HG03095 (cell line): ENCODE measurements around the gene IGFBP3.

ENCODE experiments used
- ATAC-seq: cut with Tn5 transposase; IDR thresholded peaks from one replicate; pipeline ENCODE4 v1.9.1; 2021; ENCODE audit warnings: moderate library complexity; ENCODE audit not compliant: unreplicated experiment

The IGFBP3 gene

DNA sequence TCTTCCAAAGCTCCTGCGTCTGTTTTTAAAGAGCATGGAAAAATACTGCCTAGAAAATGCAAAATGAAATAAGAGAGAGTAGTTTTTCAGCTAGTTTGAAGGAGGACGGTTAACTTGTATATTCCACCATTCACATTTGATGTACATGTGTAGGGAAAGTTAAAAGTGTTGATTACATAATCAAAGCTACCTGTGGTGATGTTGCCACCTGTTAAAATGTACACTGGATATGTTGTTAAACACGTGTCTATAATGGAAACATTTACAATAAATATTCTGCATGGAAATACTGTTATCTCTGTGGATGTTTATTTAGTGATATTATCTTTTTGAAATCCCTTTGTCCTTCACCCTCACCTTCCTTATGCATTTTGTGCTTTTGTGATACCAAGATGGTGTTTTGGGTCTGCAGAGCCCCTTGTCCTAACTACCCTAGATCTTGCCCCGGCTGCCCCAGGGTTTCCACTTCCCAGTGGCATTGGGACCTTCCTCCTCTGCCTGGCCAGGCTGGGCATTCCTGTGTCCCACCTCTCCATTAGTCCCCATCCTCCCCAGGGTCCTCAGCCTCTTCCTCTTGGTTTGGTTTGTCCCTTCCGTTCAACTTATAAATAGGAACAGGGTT, 27.6 kb downstream of the IGFBP3 start:
- no peak for ATAC-seq

DNA sequence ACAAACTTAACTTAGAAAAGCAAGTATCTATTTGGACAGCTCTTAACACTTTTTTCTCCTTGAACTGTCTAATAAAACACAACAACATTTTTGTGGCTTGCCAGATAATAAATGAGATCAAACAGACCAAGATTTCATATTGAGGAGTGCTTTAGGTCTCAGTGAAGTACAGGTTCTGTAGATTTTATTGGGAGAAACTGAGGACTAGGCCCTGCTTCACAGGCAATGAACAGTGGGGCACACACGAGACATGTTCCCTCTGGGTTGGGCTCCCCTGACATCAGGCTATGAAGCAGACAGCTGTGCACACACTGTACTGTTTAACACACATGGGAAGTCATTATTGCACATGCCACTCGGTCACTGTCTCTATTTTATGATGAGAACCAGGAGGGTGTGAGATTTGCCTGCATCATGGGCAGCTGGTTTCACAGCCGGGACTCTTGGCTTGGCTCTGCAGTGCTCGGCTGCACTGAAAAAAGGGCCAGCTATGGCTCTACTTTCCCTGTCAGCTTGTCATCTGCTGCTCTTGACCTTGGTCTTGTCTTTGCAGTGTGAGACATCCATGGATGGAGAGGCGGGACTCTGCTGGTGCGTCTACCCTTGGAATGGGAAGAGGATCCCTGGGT, 28.6 kb downstream of the IGFBP3 start:
- no peak for ATAC-seq

DNA sequence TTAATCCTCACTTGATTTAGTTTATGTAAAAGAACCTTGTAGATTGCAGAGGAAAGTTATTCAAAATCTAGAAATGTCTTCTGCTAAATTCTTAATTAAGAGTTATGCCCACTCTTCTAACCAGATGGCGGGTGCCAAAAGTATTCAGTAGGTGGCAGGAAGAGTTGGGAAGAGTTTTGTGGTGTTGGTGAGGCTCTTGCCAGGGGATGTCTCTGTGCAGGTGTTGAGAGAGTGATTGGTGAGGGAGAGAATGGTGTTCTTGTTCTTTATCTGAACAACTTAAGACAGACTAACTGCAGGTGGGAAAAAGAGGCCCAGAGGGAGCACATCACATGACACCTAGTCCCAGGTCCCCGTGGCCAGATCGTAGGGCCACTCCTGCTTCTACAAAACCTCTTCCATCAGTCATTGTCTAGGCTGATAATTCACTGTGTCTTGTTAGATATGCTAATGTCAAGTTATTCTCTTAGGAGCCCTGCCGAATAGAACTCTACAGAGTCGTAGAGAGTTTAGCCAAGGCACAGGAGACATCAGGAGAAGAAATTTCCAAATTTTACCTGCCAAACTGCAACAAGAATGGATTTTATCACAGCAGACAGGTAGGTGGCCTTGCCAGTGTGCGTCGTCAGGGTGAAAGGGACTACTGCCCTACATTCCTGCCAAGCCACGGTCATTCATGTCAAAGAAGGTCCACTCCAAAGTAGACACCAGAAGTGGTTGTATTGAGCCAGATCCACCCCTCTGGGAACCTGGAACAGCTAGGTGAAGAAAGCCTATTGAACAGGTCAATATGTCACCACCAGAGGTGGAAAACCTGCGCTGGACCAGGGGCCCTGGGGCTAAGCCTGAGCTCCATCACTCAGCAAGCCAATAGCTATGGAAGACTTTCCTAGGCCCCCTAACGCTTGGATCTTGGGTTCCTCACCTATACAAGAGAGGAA, 29.3 kb downstream of the IGFBP3 start:
- ATAC-seq = no peak

- ATAC-seq = no peak
Measured at GRCh38 chr7:45890902-45891461, 30.1 kb downstream of the IGFBP3 start.

GRCh38 chr7:45890125-45890901, 30.8 kb downstream of the IGFBP3 start:
- ATAC-seq = no peak

- no peak for ATAC-seq
Measured at GRCh38 chr7:45889367-45890067, 31.6 kb downstream of the IGFBP3 start.

DNA sequence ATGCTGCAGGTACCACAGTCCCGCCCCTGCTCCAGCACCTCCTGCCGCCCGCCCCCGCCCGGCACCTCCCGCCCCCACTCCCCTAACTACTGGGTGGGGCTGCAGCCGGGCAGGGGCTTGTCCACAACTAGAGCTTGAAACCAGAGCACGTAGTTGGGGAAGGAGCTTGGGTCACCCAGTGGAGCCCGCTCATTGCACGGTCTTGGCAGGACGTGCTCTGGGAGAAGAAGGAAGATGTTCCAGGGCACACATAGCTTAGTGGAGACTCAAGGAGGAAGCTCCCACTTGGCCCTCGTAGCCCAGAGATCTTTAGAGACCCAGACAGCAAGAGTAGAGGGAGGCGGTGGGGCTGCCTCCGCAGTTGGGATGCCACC, 32.1 kb downstream of the IGFBP3 start:
- no peak for ATAC-seq

DNA sequence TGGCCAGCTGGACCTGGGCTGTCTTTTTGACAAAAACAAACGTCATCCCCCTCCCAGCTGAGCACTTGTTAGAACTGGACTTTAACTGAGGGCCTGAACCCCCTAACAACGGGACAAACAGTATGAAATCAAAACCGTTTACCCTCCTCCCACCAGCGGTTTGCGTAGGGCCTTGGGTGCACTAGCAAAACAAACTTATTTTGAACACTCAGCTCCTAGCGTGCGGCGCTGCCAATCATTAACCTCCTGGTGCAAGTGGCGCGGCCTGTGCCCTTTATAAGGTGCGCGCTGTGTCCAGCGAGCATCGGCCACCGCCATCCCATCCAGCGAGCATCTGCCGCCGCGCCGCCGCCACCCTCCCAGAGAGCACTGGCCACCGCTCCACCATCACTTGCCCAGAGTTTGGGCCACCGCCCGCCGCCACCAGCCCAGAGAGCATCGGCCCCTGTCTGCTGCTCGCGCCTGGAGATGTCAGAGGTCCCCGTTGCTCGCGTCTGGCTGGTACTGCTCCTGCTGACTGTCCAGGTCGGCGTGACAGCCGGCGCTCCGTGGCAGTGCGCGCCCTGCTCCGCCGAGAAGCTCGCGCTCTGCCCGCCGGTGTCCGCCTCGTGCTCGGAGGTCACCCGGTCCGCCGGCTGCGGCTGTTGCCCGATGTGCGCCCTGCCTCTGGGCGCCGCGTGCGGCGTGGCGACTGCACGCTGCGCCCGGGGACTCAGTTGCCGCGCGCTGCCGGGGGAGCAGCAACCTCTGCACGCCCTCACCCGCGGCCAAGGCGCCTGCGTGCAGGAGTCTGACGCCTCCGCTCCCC, 32.7 kb downstream of the IGFBP3 start, which contains the start of gene IGFBP1:
TSS of gene IGFBP1 (plus strand) at position 304 of the 808 bp plus-strand sequence. CDS start at position 469, 165 bp downstream.
- ATAC-seq = no peak

DNA sequence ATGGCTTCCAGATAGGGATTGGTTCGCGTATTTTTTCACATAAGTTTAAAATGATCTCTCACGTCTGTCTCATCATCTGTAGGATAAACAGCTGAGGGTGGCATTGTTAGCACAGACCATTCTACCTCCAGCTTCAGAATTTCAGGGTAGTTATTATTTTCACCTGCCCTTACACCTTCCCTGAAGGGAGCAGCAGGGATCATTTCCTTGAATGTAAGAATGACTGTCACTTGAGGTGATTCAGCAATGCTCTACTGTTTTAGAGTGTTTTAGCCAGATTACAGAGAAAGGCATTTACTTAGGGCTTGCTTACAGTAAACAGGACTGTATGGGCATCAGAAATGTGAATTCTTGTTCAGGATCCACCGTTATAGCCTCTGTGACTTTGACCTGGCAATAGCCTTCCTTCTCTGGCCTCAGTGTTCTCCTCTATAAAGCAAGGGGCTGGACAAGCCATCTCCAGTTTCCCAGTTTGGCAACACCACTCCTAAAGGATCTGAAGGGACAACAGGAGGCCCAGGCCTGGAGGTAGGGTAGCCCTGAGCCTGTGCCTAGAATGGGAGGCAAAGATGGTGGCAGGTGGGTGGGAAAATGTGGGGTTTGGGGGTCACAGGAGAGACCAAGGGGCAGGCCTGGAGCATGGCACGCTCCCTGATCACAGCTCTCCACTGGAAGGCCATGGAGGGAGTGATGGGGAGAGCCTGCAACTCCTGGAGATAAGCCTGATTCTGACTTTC, 34.0 kb downstream of the IGFBP3 start:
- ATAC-seq = no peak

DNA sequence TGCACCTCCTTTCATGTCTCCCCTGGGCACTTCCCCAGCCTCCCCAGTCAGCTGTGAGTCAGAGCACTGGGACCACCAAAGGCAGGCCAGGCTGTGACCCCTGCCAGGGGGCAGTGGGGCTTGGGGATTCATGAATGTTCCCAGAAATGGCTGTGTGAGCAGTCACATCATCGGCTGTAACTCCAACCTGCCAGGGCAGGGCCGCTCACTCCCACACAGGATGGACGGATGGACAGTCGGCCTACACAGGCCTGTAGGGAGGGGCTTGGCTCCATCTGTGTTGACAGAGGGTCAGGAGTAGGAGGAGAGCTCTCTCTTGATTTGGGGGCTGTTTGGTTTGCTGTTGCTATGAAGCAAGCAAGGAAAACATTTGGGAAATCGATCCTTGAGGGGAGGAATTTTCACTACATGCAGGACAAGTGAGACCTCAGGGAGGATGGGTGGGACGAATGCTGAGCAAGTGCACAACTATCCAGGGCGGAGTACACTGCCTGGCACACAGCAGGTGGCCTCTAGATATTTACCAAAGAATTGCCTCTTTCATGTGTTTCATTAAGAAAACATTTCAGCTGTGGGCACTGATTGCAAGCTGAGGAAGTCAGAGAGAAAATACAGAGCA, 35.7 kb downstream of the IGFBP3 start:
- no peak for ATAC-seq

DNA sequence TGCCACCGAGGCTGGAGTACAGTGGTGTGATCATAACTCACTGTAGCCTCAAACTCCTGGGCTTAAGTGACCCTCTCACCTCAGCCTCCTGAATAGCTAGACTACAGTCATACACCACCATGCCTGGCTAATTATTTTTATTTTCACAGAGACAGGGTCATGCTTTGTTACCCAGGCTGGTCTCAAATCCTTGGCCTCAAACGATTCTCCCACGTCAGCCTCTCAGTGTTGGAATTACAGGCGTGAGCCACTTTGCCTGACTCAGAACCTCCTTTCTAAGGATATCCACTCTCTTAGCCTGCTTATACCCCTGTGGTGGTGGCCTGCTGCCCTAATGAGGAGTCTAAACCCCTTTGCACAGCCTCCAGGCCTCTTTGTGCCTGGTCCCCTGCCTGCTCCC, 36.9 kb downstream of the IGFBP3 start:
- ATAC-seq = no peak

DNA sequence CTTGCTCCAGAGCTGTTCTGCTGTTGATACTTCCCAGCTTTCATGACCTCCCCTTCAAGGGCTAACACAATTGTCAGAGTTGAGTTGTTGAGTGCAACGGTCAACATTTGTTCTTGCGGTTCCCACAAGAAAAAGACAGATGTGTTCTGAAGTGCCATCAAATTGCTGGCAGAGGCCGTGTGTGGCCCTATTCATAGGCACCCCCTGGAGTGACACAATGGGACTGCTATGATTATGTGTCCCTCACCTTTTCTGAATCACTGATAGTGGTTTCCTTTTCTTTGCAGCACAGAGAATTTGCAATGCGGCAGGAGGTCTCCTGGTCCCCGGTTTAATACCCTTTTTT, 38.6 kb downstream of the IGFBP3 start:
- ATAC-seq = no peak

DNA sequence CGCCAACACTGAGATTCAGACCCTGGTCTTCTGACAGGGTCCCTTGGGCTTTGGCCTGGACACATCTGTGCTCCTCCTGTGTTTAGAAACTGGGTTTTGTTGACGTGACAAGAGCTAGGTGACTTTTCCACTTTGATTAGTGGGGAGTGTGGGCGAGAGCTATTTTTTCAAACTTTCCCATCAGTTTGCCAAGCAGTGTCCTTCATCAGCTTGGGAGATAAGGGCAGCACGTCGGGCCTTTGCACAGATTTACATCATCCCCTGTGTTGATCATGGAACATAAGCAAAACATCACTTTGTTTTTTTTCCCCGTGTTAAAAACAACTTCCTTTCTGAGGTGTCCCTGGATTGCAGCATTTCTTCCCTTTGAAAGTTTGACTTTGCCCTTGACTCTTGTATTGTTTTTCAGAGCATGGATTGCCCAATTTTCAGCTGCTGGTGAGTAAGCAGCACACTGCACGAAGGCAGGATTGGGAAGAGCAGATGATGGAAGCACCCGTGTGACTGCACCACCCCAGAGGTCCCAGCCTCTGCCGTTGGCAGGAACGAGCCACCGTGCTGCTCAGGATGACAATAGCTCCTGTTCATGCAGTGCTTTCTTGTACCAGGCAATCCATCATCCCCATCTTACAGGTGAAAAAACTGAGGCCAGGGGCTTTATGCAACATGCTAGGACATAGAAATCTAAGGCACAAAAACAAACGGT, 39.2 kb downstream of the IGFBP3 start:
- no peak for ATAC-seq

- ATAC-seq = no peak
Measured at GRCh38 chr7:45881280-45881758, 39.8 kb downstream of the IGFBP3 start.

- ATAC-seq = no peak
Measured at GRCh38 chr7:45880433-45880860, 40.6 kb downstream of the IGFBP3 start.

DNA sequence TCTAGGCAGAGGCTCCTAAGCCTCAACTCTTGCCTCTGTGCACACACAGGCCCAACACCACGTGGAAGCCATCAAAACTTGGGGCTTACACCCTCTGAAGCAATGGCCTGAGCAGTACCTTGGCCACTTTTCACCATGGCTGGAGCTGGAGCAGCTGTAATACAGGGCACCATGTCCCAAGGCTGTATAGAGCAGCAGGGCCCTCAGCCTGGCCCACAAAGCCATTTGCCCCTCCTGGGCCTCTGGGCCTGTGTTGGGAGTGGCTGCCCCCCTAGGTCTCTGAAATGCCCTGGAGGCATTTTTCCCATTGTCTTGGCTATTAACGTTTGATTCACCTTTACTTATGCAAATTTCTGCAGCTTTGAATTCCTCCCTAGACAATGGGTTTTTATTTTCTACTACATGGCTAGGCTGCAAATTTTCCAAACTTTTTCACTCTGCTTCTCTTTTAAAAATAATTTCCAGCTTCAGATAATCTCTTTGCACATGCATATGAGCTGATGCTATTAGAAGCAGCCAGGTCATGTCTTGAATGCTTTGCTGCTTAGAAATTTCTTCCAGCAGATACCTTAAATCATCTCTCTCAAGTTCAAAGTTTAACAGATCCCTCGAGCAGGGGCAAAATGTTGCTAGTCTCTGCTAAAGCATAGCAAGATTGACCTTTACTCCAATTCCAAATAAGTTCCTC, 42.5 kb downstream of the IGFBP3 start:
- ATAC-seq = no peak

DNA sequence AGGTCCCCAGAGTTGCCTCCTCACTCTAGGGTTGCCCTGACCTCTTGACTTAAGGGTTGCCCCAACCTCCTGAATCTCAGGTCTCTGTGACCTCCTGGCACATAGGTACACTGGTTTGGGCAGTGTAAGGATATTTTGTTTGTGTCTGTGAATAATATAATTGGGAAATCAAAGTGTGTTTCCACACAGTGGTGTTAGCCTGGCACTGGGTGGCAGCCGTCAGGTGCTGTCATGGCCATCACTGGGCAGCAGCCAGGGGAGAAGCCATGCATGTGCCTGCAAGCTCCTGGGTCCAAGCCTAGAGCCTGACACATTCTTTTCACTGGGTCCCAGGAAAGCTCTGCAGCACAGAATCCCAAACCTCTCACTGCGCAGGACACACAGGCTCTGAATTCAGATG, 44.6 kb downstream of the IGFBP3 start:
- no peak for ATAC-seq
